ENCODE data around the gene SCAI. TPM values are rescaled to one million over a fixed set of nuclear protein-coding genes. Genes with fewer than 3 reads are reported as not detected.

SCAI gene
- total RNA-seq, 4 donors from 2014 or later = 6.0 to 19.4 (median 10.1) TPM

DNA sequence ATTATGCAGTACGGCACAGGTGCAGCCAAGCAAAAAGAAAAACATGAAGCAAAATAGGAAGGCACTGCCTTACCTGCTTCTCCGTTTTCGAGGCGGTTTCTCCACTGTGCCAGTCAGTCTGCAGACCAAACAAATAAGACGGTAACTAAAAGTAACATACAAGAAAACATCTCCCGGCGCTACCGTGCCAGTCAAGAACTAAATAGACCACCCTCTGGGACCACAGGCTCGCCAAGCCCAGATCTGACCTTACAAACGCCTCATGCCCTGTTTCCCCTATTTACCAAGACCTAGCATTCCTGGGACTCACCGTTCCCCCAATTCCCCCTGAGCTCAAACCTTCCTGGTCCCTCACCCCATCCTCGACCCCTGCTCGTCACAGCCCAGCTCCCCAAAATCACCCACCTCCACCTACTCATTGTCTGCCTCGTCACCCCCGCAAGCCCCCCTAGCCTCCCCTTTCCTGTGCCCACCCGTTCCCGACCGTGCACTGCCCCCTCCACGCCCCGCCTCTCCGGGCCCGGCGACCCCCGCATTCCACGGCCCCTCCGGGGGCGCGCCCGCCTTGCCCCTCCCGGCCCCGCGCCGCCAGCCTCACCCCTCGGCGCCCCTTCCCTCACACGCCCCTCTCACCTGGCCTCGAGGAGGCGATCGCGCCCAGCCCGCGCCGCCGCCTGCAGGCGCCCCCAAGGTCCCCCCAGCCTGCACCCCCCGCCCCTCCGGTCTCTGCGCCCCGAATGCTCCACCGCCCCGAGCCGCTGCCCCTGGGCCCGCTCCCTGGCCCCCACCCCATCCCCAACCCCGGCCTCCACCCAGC is 560 bp downstream of the SCAI start:
- no peak for TF ChIP-seq CTCF (IDR thresholded peaks at IDR 0.05; ENCODE audit: low read depth)

GRCh38 chr9:125141751-125142150 is 1.6 kb downstream of the SCAI start:
- TF ChIP-seq CTCF (IDR thresholded peaks at IDR 0.05; ENCODE audit: low read depth) = no peak

- TF ChIP-seq CTCF (IDR thresholded peaks at IDR 0.05; ENCODE audit: low read depth) = no peak
Measured at GRCh38 chr9:125141251-125141650, 2.1 kb downstream of the SCAI start.

DNA sequence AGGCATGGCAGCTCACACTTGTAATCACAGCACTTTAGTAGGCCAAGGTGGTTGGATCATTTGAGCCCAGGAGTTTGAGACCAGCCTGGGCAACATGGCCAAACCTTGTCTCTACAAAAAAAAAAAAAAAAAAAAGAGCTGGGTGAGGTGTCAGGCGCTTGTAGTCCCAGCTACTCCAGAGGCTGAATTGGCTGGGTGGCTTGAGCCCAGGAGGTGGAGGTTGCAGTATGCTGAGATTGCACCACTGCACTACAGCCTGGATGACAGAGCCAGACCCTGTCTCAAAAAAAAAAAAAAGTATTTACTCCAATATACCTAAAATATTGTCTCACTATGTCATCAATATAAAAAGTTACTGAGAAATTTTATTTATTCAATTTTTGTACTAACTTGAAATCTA is 2.8 kb downstream of the SCAI start:
- TF ChIP-seq CTCF (IDR thresholded peaks at IDR 0.05; ENCODE audit: low read depth) = no peak

DNA sequence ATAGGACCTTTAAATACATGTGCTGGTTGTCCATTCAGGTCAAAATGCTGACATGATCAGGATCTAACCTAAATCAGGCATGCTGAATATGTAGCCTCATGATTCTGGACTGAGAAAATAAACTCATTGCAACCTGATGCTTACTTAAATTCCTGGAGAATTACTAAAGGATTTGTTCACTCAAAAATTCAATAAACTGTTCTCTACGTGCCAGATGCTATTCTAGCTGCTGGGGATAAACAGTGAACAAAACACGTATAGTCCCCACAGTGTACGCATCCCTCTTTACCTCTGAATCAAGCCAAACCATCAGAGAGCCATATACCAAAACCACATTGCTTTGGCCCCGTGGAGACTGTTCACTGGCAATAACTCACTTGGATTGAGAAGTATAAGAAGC is 6.1 kb downstream of the SCAI start:
- no peak for TF ChIP-seq CTCF (IDR thresholded peaks at IDR 0.05; ENCODE audit: low read depth)

DNA sequence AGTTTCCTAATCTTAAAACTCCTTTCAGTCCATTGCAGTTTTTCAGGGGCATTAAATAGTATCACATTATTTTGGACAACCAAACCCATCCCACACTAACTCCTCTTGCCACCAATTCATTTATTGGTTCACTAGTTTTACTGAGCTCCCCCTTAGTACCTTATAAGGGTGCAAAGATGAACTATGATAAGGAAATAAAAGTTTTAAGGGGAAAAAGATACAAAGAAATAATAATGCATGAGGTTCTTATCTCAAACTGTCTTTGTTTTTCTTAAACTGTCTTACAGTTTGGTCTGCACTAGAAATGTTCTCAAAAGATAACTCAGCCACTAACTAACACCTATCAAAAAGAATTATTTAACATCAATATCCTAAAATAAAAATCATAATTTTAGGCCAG is 8.4 kb downstream of the SCAI start:
- TF ChIP-seq CTCF (IDR thresholded peaks at IDR 0.05; ENCODE audit: low read depth) = no peak

DNA sequence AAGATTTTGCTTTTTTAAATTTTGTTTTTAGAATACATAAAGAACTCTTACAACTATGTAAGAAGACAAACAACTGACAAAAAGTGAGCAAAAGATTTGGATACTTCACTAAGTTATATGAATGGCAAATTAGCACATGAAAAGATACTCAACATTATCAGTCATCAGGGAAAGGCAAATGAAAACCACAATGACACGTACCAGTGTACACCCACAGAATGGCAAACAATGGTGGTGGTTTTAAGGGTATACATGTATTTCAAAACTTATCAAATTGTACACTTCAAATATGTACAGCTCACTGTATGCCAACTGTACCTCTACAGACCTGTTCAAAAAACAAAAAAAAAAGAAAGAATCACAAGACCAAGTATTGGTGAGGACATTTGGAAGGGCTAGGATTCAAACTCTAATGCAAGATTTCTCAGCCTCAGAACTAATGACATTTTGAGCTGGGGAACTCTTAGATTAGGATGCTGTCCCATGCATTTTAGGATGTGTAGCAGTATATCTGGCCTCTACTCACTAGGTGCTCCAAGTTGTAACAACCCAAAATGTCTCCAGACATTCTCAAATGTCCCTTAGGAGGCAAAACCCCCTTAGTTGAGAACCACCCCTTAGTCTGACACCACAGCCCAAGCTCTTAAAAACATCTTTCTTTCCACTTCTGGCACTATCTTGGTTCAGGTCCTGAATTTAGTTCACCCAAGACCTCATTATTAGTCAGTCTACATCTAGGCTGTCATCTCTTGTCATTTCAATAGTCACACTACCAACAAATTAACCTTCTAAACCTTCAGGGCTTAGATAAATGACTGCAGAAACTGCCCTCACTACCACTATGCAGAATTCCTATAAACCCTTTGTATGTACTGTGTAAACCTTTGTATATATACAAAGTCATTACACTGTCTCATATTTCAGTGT is 9.7 kb downstream of the SCAI start:
- TF ChIP-seq CTCF (IDR thresholded peaks at IDR 0.05; ENCODE audit: low read depth) = no peak
